Progenitor cell of endocrine pancreas (in vitro differentiated cells): ENCODE data around the gene MYOM3. TPM values are rescaled to one million over a fixed set of nuclear protein-coding genes. Genes with fewer than 3 reads are reported as not detected.

ENCODE experiments used
- DNase-seq: peaks from one replicate; pipeline ENCODE4 v3.0.0; 2021; ENCODE audit warnings: low spot score; ENCODE audit not compliant: unreplicated experiment
- H3K27ac Mint-ChIP-seq: 2 replicates; pipeline ENCODE4 v1.8.0; 2021; ENCODE audit warnings: mild to moderate bottlenecking, moderate library complexity, mixed read lengths
- H3K27me3 Mint-ChIP-seq: 2 replicates; pipeline ENCODE4 v1.8.0; 2021; ENCODE audit warnings: mixed read lengths
- H3K36me3 Mint-ChIP-seq: 2 replicates; pipeline ENCODE4 v1.8.0; 2022; ENCODE audit warnings: mixed read lengths; ENCODE audit not compliant: insufficient read depth
- H3K4me1 Mint-ChIP-seq: 2 replicates; pipeline ENCODE4 v1.8.0; 2021; ENCODE audit warnings: low read depth, mixed read lengths
- H3K4me3 Mint-ChIP-seq: 2 replicates; pipeline ENCODE4 v1.8.0; 2021; ENCODE audit warnings: low read depth, mild to moderate bottlenecking, moderate library complexity, mixed read lengths
- H3K9me3 Mint-ChIP-seq: 2 replicates; pipeline ENCODE4 v1.8.0; 2021; ENCODE audit warnings: low read depth, mixed read lengths
- total RNA-seq: library from RNA; stranded (reverse); gene quantifications from 2 replicates; pipeline ENCODE4 v1.2.1, GENCODE V29; 2021
- TF ChIP-seq, protein P1 (sequence below): fragments of 200-600 bp; sonication (generic); IDR thresholded peaks from one replicate; pipeline ENCODE4 v1.5.0; 2021; ENCODE audit warnings: antibody characterized with exemption, mild to moderate bottlenecking; ENCODE audit not compliant: unreplicated experiment

Gene MYOM3
- total RNA-seq, 1 donor from 2014 or later, result 0.84 TPM

GRCh38 chr1:24150234-24151174 lies 38.6 kb upstream of the MYOM3 start:
- Mint-ChIP-seq H3K27ac (peak overlapping the region; percentile 98), H3K4me1 (peaks cover 39% of the 10 kb centered on the region), H3K4me3 (peak overlapping the region; percentile 71), H3K9me3 (no peaks in the 10 kb centered on the region), H3K27me3 (no peaks in the 10 kb centered on the region), H3K36me3 (peaks cover 8% of the 10 kb centered on the region)
- DNase-seq, result peak; percentile 94
- TF ChIP-seq, protein P1, sequence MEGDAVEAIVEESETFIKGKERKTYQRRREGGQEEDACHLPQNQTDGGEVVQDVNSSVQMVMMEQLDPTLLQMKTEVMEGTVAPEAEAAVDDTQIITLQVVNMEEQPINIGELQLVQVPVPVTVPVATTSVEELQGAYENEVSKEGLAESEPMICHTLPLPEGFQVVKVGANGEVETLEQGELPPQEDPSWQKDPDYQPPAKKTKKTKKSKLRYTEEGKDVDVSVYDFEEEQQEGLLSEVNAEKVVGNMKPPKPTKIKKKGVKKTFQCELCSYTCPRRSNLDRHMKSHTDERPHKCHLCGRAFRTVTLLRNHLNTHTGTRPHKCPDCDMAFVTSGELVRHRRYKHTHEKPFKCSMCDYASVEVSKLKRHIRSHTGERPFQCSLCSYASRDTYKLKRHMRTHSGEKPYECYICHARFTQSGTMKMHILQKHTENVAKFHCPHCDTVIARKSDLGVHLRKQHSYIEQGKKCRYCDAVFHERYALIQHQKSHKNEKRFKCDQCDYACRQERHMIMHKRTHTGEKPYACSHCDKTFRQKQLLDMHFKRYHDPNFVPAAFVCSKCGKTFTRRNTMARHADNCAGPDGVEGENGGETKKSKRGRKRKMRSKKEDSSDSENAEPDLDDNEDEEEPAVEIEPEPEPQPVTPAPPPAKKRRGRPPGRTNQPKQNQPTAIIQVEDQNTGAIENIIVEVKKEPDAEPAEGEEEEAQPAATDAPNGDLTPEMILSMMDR, result peak; percentile 84

- TF ChIP-seq, protein P1, result no peak
- Mint-ChIP-seq H3K27me3 (no peaks in the 10 kb centered on the region), H3K4me3 (peak overlapping the region; percentile 71), H3K27ac (peak overlapping the region; percentile 98), H3K36me3 (peaks cover 4% of the 10 kb centered on the region), H3K4me1 (peaks cover 35% of the 10 kb centered on the region), H3K9me3 (no peaks in the 10 kb centered on the region)
- no peak for DNase-seq
These were observed 37.9 kb upstream of the MYOM3 start for GRCh38 chr1:24149866-24150233.

DNA sequence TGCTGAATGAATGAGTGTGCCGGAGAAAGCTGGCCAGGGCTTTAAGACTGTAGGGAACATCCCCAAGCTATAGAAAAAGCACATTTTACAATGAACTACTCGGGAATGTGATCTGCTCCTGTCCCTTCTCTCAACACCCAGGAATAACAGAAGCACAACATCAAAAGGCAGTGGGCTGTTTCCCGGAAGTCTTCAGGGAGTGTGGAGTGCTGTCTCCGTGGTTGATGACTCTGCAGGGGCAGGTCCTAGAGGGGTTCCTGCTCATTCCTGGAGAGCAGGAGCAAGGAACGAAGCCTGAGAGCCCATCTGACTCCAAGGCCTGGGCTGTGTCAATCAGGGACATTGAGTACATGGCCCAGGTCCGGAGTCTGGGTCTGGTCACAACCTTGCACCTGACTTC lies 35.9 kb upstream of the MYOM3 start:
- DNase-seq, result no peak
- H3K27ac Mint-ChIP-seq, result no peak overlapping the region
- H3K36me3 Mint-ChIP-seq, result no peaks in the 10 kb centered on the region
- H3K4me1 Mint-ChIP-seq, result peaks cover 36% of the 10 kb centered on the region
- H3K4me3 Mint-ChIP-seq, result no peak overlapping the region
- no peaks in the 10 kb centered on the region for H3K9me3 Mint-ChIP-seq
- H3K27me3 Mint-ChIP-seq, result peaks cover 5% of the 10 kb centered on the region
- TF ChIP-seq, protein P1, result no peak

- no peak overlapping the region for H3K4me3 Mint-ChIP-seq
- no peak overlapping the region for H3K27ac Mint-ChIP-seq
- TF ChIP-seq, protein P1, result no peak
- no peaks in the 10 kb centered on the region for H3K9me3 Mint-ChIP-seq
- peaks cover 34% of the 10 kb centered on the region for H3K4me1 Mint-ChIP-seq
- no peak for DNase-seq
- H3K36me3 Mint-ChIP-seq, result no peaks in the 10 kb centered on the region
- peaks cover 5% of the 10 kb centered on the region for H3K27me3 Mint-ChIP-seq
These were observed 35.3 kb upstream of the MYOM3 start for GRCh38 chr1:24147194-24147593.

DNA sequence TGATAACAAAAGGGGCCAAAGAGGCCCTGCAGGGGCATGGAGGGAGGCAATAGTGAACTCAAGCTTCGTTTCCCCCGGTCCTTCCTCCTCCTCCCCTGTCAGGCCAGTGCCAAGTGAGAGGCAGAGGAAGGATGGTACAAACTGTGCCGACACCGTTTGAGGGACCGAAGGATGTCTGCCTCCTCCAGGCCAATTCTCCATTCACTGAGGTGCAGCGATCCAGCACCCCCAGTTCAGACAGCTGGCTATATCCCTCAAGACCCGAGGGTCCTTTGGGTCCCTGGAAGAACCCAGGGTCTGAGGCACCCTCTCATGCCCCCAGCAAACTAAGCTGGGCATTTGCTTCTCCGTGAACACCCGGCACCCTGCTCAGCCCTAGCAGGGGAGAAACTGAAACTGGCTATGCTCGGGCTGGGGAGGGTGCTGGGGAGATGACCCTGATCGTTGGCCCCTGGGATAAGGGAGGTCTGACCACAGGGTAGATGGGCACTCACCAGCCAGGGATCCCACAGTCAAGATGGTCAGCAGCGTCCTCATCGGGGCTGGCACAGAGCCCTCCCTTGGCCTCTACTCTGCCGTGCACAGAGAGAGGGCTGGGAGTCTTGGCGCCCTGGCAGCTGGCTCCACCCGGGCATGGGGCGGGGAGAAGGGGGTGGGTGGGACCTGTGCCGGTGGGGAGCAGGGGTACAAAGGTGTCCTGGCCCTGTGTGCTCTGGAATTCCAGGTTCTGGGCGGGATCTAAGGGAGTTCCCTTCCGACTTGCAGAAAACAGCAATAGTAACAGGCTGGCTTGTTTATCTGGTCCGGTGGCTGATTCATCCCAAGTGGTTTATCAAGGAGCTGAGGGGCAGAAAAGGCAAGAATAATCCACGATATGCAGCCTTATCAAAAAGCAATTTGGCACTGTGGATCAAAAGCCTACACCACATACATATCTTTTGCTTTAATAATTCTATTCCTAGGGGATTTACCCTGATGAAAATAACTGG lies 30.9 kb upstream of the MYOM3 start, which contains the start of gene IL22RA1:
TSS of gene IL22RA1 (minus strand) at position 595 of the 989 bp plus-strand sequence. CDS start at position 537, 58 bp downstream.
- TF ChIP-seq, protein P1, result no peak
- peak within 1 kb of the TSS; percentile 62 for H3K27ac Mint-ChIP-seq
- no peak within 1 kb of the TSS for H3K4me3 Mint-ChIP-seq
- DNase-seq, result no peak
- H3K36me3 Mint-ChIP-seq, result no peaks in the 10 kb centered on the region
- H3K4me1 Mint-ChIP-seq, result peaks cover 18% of the 10 kb centered on the region
- H3K9me3 Mint-ChIP-seq, result no peaks in the 10 kb centered on the region
- peaks cover 5% of the 10 kb centered on the region for H3K27me3 Mint-ChIP-seq
